B cell (primary cell): ENCODE measurements around the gene PCBP3. TPM values are rescaled to one million over a fixed set of nuclear protein-coding genes. Genes with fewer than 3 reads are reported as not detected.

ENCODE experiments used
- ATAC-seq: fragments of 200-7000 bp; cut with Tn5 transposase; one replicate; pipeline ENCODE4 v1.10.0; 2021; ENCODE audit warnings: low read depth, mild to moderate bottlenecking, moderate number of reproducible peaks, moderate library complexity
- CTCF ChIA-PET: fragments of 350-600 bp; sonication (Branson Sonifier 250); formaldehyde crosslinking; loops from one replicate; lab custom pipeline; 2021; ENCODE audit warnings: antibody characterized with exemption, inconsistent platforms; lab: Charles Lee
- POLR2A ChIA-PET: fragments of 350-600 bp; sonication (Branson Sonifier 250); formaldehyde crosslinking; loops from one replicate; lab custom pipeline; 2021; ENCODE audit warnings: antibody characterized with exemption; lab: Charles Lee
- DNase-seq: peaks from one replicate; pipeline ENCODE4 v3.0.0; 2013
- H2AFZ ChIP-seq: 2 replicates; pipeline ENCODE4 v1.6.1; 2012; ENCODE audit warnings: mild to moderate bottlenecking, low read depth, low read length; ENCODE audit not compliant: insufficient read depth, poor library complexity, severe bottlenecking
- H3K27ac ChIP-seq, 2 donors: 1 replicate in 1 of 2; 2 replicates in 1 of 2; pipeline ENCODE4 v1.5.1; 2012 to 2013; ENCODE audit warnings: low read length in 2 of 2, mild to moderate bottlenecking in 2 of 2, moderate library complexity in 1 of 2
- H3K27me3 ChIP-seq, 4 experiments: fragments of 200-600 bp in 1 of 4; sonication (generic) in 1 of 4; replicated peaks in 1 of 4; 1 replicate in 2 of 4; 2 replicates in 2 of 4; pipeline versions ENCODE4 v1.6.1 to v1.7.0; 2013 to 2016; ENCODE audit warnings: low read length in 3 of 4, mild to moderate bottlenecking in 2 of 4, mixed read lengths in 1 of 4, moderate library complexity in 1 of 4; ENCODE audit not compliant: insufficient read depth in 4 of 4, control insufficient read depth in 3 of 4; ENCODE audit errors: control extremely low read depth in 1 of 4
- H3K36me3 ChIP-seq, 2 experiments: replicated peaks in 1 of 2; 1 replicate in 1 of 2; 2 replicates in 1 of 2; pipeline versions ENCODE4 v1.6.1 to v1.7.1; 2013; ENCODE audit warnings: low read length in 1 of 2; ENCODE audit not compliant: insufficient read depth in 2 of 2, control insufficient read depth in 1 of 2; ENCODE audit errors: control extremely low read depth in 1 of 2, extremely low read depth in 1 of 2
- H3K4me1 ChIP-seq, 2 donors: fragments of 200-600 bp in 1 of 2; sonication (generic) in 1 of 2; 1 replicate in 1 of 2; 2 replicates in 1 of 2; pipeline versions ENCODE4 v1.5.1 to v1.6.1; 2013 to 2017; ENCODE audit warnings: low read length in 2 of 2; ENCODE audit not compliant: control insufficient read depth in 2 of 2, insufficient read depth in 2 of 2
- H3K4me2 ChIP-seq: replicated peaks from 2 replicates; pipeline ENCODE3; 2012; ENCODE audit warnings: mild to moderate bottlenecking, low read depth, low read length; ENCODE audit not compliant: poor library complexity, severe bottlenecking
- H3K4me3 ChIP-seq, 5 experiments: fragments of 200-600 bp in 1 of 5; sonication (generic) in 1 of 5; 1 replicate in 3 of 5; 2 replicates in 2 of 5; pipeline versions ENCODE4 v1.5.1 to v1.7.0; 2011 to 2016; ENCODE audit warnings: low read length in 4 of 5, mild to moderate bottlenecking in 4 of 5, low read depth in 2 of 5, control low read depth in 1 of 5, moderate library complexity in 1 of 5; ENCODE audit not compliant: insufficient read depth in 1 of 5; ENCODE audit errors: control extremely low read depth in 1 of 5, extremely low read depth in 1 of 5
- H3K79me2 ChIP-seq: fragments of 200-600 bp; sonication (generic); one replicate; pipeline ENCODE4 v1.6.0; 2016; ENCODE audit warnings: low read length; ENCODE audit not compliant: control insufficient read depth, insufficient read depth
- H3K9ac ChIP-seq: fragments of 200-600 bp; sonication (generic); 2 replicates; pipeline ENCODE4 v1.6.1; 2017; ENCODE audit warnings: mild to moderate bottlenecking, low read length, moderate library complexity
- H3K9me3 ChIP-seq, 3 donors: one replicate each; pipeline versions ENCODE4 v1.6.1 to v1.7.1; 2013; ENCODE audit warnings: low read length in 2 of 3; ENCODE audit not compliant: control insufficient read depth in 2 of 3, insufficient read depth in 1 of 3; ENCODE audit errors: control extremely low read depth in 1 of 3
- H4K20me1 ChIP-seq: 2 replicates; pipeline ENCODE4 v1.6.0; 2012; ENCODE audit warnings: mild to moderate bottlenecking, low read length; ENCODE audit not compliant: insufficient read depth, control insufficient read depth, poor library complexity, severe bottlenecking
- H3K27ac Mint-ChIP-seq: one replicate; pipeline ENCODE4 v1.8.0; 2021; ENCODE audit warnings: mixed read lengths
- H3K27me3 Mint-ChIP-seq: one replicate; pipeline ENCODE4 v1.8.0; 2021; ENCODE audit warnings: mixed read lengths
- H3K4me1 Mint-ChIP-seq: one replicate; pipeline ENCODE4 v1.8.0; 2021; ENCODE audit warnings: mixed read lengths
- H3K4me3 Mint-ChIP-seq: one replicate; pipeline ENCODE4 v1.8.0; 2021; ENCODE audit warnings: mixed read lengths
- H3K9me3 Mint-ChIP-seq: one replicate; pipeline ENCODE4 v1.8.0; 2022; ENCODE audit warnings: mixed read lengths; ENCODE audit not compliant: insufficient read depth
- CTCF ChIP-seq: fragments of 200-600 bp; IDR thresholded peaks from one replicate; pipeline ENCODE4 v1.8.0; 2022; ENCODE audit warnings: antibody characterized with exemption, mild to moderate bottlenecking
- EZH2 ChIP-seq: IDR thresholded peaks from 2 replicates; pipeline ENCODE4 v1.6.1; 2012; ENCODE audit warnings: borderline replicate concordance, low read depth, mild to moderate bottlenecking, moderate library complexity, low read length; ENCODE audit not compliant: insufficient read depth, poor library complexity, severe bottlenecking
- whole genome bisulfite sequencing: methylation state at CpG from one replicate; pipeline ENCODE4 v1.1.5; 2013; ENCODE audit warnings: missing lambda C conversion rate; ENCODE audit not compliant: insufficient coverage; 5-methylcytosine and 5-hydroxymethylcytosine counted together
- intact Hi-C: fragments of 100-400 bp; cut with micrococcal nuclease; formaldehyde crosslinking; loops from one replicate; pipeline ENCODE4 v1.10.0; 2022
- polyA plus RNA-seq: library from polyadenylated mRNA; depleted of rRNA; stranded (reverse); fragments of >200 nt; gene quantifications from 2 replicates; pipeline ENCODE4 v1.2.3, GENCODE V29; 2012
- total RNA-seq, 2 donors: library from RNA; stranded (reverse); fragments of 120-200 nt in 1 of 2; gene quantifications; 1 replicate in 1 of 2; 2 replicates in 1 of 2; pipeline versions ENCODE4 v1.2.3 to v1.2.4, GENCODE V29; 2013 to 2022

The PCBP3 gene
- total and polyA plus RNA-seq, 2 donors (not counting 1 experiment from before 2014, with no cell fraction given): 0.45 to 2.7 TPM

- Mint-ChIP-seq H3K27ac (no peak overlapping the region), H3K9me3 (peaks cover 9% of the 10 kb centered on the region)
- CTCF ChIA-PET: no interaction called here
Observed at GRCh38 chr21:45962531-45963231, 319.2 kb downstream of the PCBP3 start.

More at GRCh38 chr21:45962531-45963231, 319.2 kb downstream of the PCBP3 start:
- H2AFZ ChIP-seq: no peak overlapping the region
- no peak overlapping the region for H3K4me3 Mint-ChIP-seq
- no peaks in the 10 kb centered on the region for H3K79me2 ChIP-seq
- H3K4me1 ChIP-seq: no peaks in the 10 kb centered on the region
- peaks cover 40% of the 10 kb centered on the region for H3K27me3 Mint-ChIP-seq
- POLR2A ChIA-PET: no interaction called here
- H3K4me1 Mint-ChIP-seq: peaks cover 1% of the 10 kb centered on the region
- no peak for ATAC-seq
- H3K27me3 ChIP-seq: peaks cover 0 to 10% (median 0%) of the 10 kb centered on the region in 4 experiments
- peaks cover 0 to 41% (median 5%) of the 10 kb centered on the region in 3 donors for H3K9me3 ChIP-seq
- H3K36me3 ChIP-seq: no peaks in the 10 kb centered on the region
- no peaks in the 10 kb centered on the region for H4K20me1 ChIP-seq
- H3K4me2 ChIP-seq: no peak overlapping the region
- TF ChIP-seq CTCF: no peak
- no peak for TF ChIP-seq EZH2
- DNase-seq: no peak
- no peak overlapping the region for H3K27ac ChIP-seq
- intact Hi-C loops: no loop called here
- no peak overlapping the region for H3K9ac ChIP-seq
- 83% methylated on average over 2 of the region's 4 CpGs for WGBS
- H3K4me3 ChIP-seq: no peak overlapping the region
